ENCODE measurements around the gene IFNAR1.

The IFNAR1 gene

DNA sequence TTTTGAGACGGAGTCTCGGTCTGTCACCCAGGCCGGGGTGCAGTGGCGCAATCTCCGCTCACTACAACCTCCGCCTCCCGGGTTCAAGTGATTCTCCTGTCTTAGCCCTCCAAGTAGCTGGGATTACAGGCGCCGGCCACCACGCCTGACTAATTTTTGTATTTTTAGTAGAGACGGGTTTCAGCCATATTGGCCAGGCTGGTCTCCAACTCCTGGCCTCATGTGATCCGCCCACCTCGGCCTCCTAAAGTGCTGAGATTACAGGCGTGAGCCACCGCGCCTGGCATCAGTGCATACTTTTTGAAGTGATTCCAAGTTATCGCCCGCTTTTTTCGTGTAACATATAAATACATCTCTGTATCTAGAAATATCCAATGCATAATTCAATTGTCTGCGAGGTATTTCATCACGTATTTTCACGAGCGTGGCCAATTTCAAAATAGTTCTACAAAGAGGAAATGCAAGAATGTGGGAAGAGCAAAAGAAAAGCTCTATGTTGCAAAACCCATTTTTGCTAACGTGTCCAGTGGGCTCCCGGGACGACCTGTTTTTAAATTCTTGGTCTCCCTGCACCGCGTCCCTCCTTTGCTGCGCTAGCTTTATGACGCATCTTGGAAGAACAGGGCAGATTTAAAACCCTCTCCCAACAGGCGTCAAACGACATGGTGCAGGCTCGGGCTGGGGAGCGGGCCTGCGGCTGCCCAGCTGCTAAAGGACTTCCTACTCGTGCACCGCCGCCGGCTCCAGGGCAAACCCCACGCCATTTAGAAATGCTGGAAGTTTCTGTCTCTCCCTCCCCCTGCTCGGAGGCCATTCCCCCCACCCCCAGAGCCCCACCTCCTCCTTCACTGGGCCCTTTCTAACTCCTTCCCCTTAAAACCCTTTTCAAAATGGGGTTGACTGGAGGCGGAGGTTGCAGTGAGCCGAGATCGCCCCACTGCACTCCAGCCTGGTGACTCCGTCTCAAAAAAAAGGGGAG, 77.5 kb downstream of the IFNAR1 start:
- DNase-seq (ENCODE audit: low read depth), result peak; percentile 86
- peak overlapping the region; percentile 83 for H3K4me3 ChIP-seq (replicated peaks; ENCODE audit: low read depth, low read length)
- TF ChIP-seq, protein P1, sequence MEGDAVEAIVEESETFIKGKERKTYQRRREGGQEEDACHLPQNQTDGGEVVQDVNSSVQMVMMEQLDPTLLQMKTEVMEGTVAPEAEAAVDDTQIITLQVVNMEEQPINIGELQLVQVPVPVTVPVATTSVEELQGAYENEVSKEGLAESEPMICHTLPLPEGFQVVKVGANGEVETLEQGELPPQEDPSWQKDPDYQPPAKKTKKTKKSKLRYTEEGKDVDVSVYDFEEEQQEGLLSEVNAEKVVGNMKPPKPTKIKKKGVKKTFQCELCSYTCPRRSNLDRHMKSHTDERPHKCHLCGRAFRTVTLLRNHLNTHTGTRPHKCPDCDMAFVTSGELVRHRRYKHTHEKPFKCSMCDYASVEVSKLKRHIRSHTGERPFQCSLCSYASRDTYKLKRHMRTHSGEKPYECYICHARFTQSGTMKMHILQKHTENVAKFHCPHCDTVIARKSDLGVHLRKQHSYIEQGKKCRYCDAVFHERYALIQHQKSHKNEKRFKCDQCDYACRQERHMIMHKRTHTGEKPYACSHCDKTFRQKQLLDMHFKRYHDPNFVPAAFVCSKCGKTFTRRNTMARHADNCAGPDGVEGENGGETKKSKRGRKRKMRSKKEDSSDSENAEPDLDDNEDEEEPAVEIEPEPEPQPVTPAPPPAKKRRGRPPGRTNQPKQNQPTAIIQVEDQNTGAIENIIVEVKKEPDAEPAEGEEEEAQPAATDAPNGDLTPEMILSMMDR (IDR thresholded peaks at IDR 0.05; ENCODE audit: low read length, missing control alignments), result no peak

DNA sequence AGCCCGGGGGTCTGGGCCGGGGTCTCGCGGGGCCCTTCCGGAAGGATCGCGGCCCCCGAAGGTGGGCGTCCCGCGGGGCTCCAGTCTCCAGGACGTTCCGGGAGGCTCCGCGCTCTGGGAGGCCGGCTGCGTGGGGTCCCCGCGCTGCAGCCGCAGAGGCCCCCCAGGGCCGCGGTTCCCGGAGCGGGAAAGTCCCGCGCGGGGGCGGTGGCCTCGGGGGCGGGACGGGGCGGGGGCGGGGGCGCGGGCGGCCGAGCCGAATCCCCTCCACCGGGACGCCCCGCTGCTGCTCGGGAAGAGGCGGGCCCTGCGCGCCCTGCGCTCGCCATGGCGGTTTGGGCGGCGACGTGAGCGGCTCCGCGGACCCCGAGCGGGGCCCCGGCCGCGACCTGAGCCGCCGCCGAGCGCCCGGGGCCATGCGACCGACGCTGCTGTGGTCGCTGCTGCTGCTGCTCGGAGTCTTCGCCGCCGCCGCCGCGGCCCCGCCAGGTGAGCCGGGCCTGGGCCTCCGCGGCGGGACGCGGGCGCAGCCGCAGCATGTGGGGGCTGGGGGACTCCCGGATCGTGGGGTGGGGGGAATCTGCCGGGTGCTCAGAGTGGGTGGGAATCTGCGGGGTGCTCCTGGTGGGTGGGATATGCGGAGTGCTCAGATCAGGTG, 78.5 kb downstream of the IFNAR1 start, which contains the start of gene IFNGR2:
Gene IFNGR2, plus strand, starts transcription at position 286 of the 658 bp plus-strand sequence. Its CDS starts 131 bp downstream, at position 417.
- peak; percentile 33 for DNase-seq (ENCODE audit: low read depth)
- H3K4me3 ChIP-seq (replicated peaks; ENCODE audit: low read depth, low read length), result peak within 1 kb of the TSS; percentile 83
- TF ChIP-seq, protein P1 (IDR thresholded peaks at IDR 0.05; ENCODE audit: low read length, missing control alignments), result no peak

DNA sequence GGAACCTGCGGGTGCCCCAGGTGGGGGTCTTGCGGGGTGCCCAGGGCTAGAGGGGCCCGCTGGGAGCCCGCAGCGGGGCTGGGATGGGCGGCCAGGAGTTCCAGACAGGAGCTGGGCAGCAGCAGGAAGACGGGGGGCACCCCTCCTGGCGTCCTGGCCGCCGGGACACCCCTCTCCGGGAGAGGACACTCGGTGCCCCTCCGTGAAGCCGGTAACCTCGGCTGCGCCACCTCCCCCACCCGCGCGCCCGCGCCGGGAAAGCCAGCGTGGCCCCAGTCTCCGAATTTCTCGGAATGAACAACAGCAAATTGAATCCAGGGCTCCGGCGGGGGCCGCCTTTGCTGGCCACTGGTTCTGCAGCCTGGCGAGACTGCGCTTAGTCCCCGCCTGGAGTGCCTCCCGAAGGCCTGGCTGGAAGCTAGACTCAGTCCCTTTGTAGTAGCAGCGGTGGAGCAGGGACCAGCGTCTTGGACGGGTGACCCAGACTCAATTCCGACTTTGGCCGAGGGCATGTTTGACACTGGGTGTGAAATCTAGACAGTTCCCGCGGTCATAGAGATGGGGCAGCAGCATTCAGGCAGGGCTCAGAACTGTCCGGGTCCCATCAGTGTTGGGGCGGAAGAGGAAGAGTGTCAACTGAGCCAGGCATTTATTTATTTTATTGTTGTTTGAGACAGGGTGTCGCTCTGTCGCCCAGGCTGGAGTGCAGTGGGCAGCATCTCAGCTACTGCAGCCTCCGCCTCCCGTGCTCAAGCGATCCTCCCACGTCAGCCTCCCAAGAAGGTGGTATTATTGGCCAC, 79.2 kb downstream of the IFNAR1 start:
- peak; percentile 51 for DNase-seq (ENCODE audit: low read depth)
- H3K4me3 ChIP-seq (replicated peaks; ENCODE audit: low read depth, low read length), result peak overlapping the region; percentile 83
- TF ChIP-seq, protein P1 (IDR thresholded peaks at IDR 0.05; ENCODE audit: low read length, missing control alignments), result no peak

DNA sequence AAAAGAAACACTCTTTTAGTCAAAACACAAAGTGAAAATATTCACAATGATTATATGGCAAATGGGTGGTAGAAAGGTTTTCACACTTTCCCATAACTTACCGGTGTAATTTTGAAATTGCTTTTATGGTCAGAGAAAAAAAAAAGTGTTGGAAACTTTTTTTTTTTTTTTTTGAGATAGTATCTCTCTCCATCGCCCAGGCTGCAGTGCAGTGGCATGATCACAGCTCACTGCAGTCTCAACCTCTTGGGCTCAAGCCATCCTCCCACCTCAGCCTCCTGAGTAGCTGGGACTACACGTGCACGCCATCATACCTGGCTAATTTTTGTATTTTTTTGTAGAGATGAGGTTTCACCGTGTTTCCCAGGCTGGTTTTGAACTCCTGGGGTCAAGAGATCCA, 81.7 kb downstream of the IFNAR1 start:
- TF ChIP-seq, protein P1 (IDR thresholded peaks at IDR 0.05; ENCODE audit: low read length, missing control alignments), result no peak
- H3K4me3 ChIP-seq (replicated peaks; ENCODE audit: low read depth, low read length), result no peak overlapping the region
- no peak for DNase-seq (ENCODE audit: low read depth)

All from fibroblast of pulmonary artery (primary cell).